GM13977 (cell line): ENCODE results near the gene FAF2.

Experiments
- DNase-seq: peaks from one replicate; pipeline ENCODE4 v3.0.0; 2012; ENCODE audit warnings: low spot score
- CTCF ChIP-seq: IDR thresholded peaks from 2 replicates; pipeline ENCODE4 v1.5.1; 2012; ENCODE audit warnings: mild to moderate bottlenecking, control low read depth; ENCODE audit not compliant: insufficient read depth; ENCODE audit errors: extremely low read depth, missing control alignments
- in situ Hi-C: fragments of 300-500 bp; cut with MboI; formaldehyde crosslinking; loops from one replicate; pipeline ENCODE4 v1.12.0; 2022; ENCODE audit warnings: low sequenced_read_pairs, low pct_unique_long_range_greater_than_20kb, mixed read lengths, inconsistent platforms; ENCODE audit not compliant: unreplicated experiment

FAF2 gene

DNA sequence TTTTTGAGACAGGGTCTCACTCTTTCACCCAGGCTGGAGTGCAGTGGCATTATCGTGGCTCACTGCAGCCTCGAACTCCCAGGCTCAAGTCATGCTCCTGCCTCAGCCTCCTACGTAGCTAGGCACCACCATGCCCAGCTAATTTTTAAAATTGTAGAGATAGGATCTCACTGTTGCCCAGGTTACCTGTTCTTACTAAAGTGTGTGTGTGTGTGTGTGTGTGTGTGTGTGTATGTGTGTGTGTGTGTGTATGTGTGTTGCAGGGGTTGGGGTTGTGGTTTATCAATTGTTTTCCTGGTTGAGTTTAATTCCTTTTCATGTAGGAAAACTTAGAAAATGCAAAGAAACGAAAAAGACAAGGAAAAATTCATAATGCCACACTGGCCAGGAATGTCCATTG is 67.2 kb downstream of the FAF2 start:
- no peak for DNase-seq
- in situ Hi-C loops = no loop called here
- no peak for TF ChIP-seq CTCF

DNA sequence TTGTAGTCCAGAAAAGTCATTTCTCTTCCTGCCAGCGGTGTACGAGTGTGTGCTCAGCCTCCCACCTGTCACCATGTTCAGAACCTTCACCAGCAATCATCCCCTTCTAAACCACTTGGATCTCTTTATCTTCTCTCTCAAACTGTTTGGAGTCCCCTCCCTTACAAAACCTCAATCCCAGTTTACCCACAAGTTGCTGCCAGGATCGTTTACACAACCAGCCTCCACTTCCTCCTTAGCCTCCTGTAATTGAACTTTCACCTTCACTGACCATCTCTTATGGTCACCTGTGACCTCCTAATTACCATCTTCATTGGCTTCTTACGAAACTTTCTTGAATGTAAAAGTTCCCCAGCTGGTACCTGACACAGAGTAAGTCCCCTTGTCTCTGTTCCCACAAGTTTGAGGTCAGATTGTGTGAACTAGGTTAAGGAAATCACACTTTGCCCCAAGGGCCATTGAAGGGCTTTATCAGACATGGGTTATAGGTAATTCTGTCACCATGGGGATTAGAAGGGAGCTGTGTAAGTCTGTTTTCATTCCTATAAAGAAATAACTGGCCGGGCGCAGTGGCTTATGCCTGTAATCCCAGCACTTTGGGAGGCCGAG is 69.0 kb downstream of the FAF2 start:
- in situ Hi-C loops = no loop called here
- no peak for TF ChIP-seq CTCF
- no peak for DNase-seq

DNA sequence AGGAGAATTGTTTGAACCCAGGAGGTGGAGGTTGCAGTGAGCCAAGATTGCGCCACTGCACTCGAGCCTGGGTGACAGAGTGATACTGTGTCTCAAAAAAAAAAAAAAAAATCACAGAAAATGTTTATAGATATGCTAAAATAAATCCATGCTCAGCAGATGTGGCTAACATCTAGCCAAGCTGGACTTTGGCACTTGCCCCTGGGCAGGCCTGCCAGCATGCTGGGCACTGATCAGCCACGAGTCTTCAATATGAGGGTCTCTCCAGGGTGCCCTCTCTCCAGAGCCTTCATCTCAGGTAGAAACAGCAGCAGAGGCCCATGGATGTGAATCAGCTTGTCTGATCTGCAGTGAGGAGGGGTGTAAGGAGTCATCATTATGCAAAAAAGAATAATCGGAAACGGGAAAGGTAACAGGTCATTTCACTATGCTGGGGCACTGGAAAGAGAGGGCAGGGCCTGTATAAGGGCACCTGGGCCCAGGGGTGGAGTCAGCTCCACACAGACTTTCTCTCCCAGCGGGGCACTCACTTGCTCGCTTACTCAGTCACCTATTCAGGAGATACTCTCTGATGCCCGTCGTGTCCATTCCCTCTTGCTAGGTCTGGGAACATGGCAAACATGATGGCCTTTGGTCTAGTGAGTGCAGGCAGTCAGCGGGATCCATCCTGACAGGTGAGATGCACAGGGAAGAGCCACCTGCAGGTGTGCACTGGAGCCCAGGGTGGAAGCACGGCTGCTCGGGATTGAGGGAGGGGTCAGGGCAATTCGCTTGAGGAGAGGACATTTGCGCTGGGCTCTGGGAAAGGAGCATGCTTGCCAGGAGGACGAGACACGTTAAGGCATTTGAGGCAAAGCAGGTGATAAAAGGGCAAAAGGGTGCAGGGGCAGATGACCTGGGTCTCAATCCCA is 71.9 kb downstream of the FAF2 start:
- no peak for TF ChIP-seq CTCF
- no peak for DNase-seq
- in situ Hi-C loops = no loop called here

GRCh38 chr5:176521286-176521685 is 73.1 kb downstream of the FAF2 start:
- DNase-seq = no peak
- in situ Hi-C loops = no loop called here
- no peak for TF ChIP-seq CTCF

DNA sequence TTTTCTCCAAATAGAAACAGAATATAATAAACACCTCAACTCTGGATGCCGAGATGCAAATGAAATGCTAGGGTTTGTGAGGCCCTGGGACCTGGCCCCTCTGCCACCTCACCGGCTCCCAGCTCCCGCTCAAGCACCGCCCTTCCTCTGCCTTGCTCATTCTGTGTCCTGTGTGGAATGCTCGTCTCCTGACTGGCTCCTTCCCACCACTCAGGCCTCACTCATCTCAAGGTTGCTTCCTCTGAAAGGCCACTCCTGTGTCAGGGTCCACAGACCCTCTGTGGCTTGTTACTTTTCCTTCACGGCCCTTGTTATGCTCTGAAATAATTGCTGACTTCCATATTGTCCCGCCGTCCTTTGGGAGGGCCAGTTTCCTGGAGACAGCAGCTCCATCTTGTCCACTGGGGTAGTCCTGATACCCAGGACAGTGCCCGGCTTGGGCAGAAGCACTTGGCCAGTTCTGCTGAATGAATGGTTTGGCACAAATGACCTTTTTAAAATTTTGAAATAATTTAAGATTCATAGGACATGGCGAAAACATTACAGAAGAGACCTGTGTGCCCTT is 73.6 kb downstream of the FAF2 start:
- in situ Hi-C loops = no loop called here
- TF ChIP-seq CTCF = no peak
- no peak for DNase-seq

- in situ Hi-C loops = no loop called here
- TF ChIP-seq CTCF = no peak
- DNase-seq = no peak
Observed at GRCh38 chr5:176524138-176524537, 76.0 kb downstream of the FAF2 start.
